GM23338 (cell line): ENCODE measurements around the gene ERBB4. TPM values are rescaled to one million over a fixed set of nuclear protein-coding genes. Genes with fewer than 3 reads are reported as not detected.

Source experiments
- ATAC-seq: fragments of 200-7000 bp; cut with Tn5 transposase; 3 replicates; pipeline ENCODE4 v1.9.1; 2020
- DNase-seq: peaks from one replicate; pipeline ENCODE4 v3.0.0-alpha.2; 2015; ENCODE audit warnings: low spot score
- H2AFZ ChIP-seq: fragments of 200-600 bp; sonication (generic); 2 replicates; pipeline ENCODE4 v1.8.0; 2016; ENCODE audit warnings: antibody characterized with exemption, mild to moderate bottlenecking, moderate library complexity
- H3F3A ChIP-seq: fragments of 200-600 bp; sonication (generic); replicated peaks from 2 replicates; pipeline ENCODE4 v1.8.0; 2017; ENCODE audit warnings: antibody characterized with exemption, mixed run types, low read depth
- H3K27ac ChIP-seq: fragments of 200-600 bp; sonication (generic); 2 replicates; pipeline ENCODE4 v1.6.1; 2016; ENCODE audit warnings: low read depth
- H3K27me3 ChIP-seq: fragments of 200-600 bp; sonication (generic); 2 replicates; pipeline ENCODE4 v1.8.0; 2016; ENCODE audit warnings: mild to moderate bottlenecking, mixed run types, moderate library complexity; ENCODE audit not compliant: insufficient read depth
- H3K36me3 ChIP-seq: fragments of 200-600 bp; sonication (generic); 2 replicates; pipeline ENCODE4 v1.8.0; 2016; ENCODE audit warnings: mild to moderate bottlenecking; ENCODE audit not compliant: insufficient read depth
- H3K4me1 ChIP-seq: fragments of 200-600 bp; sonication (generic); 2 replicates; pipeline ENCODE4 v1.8.0; 2016; ENCODE audit warnings: mild to moderate bottlenecking, moderate library complexity; ENCODE audit not compliant: insufficient read depth
- H3K4me2 ChIP-seq: fragments of 200-600 bp; sonication (generic); 2 replicates; pipeline ENCODE4 v1.7.1; 2017; ENCODE audit warnings: mixed run types
- H3K4me3 ChIP-seq: fragments of 200-600 bp; sonication (generic); 2 replicates; pipeline ENCODE4 v1.6.1; 2016; ENCODE audit warnings: mixed run types
- H3K79me2 ChIP-seq: fragments of 200-600 bp; sonication (generic); replicated peaks from 2 replicates; pipeline ENCODE4 v1.8.0; 2017; ENCODE audit warnings: mild to moderate bottlenecking; ENCODE audit not compliant: insufficient read depth
- H3K9me2 ChIP-seq: fragments of 200-600 bp; sonication (generic); 2 replicates; pipeline ENCODE4 v1.8.0; 2017; ENCODE audit not compliant: insufficient read depth
- H4K20me1 ChIP-seq: fragments of 200-600 bp; sonication (generic); replicated peaks from 2 replicates; pipeline ENCODE4 v1.8.0; 2017; ENCODE audit warnings: mild to moderate bottlenecking; ENCODE audit not compliant: insufficient read depth
- H3K27ac Mint-ChIP-seq: 2 replicates; pipeline ENCODE4 v1.8.0; 2020; ENCODE audit warnings: inconsistent platforms, mild to moderate bottlenecking, moderate library complexity, mixed read lengths
- H3K27me3 Mint-ChIP-seq: 3 replicates; pipeline ENCODE4 v1.8.0; 2022; ENCODE audit warnings: low read depth, mild to moderate bottlenecking, moderate library complexity, mixed read lengths, inconsistent platforms; ENCODE audit not compliant: insufficient read depth, poor library complexity
- H3K36me3 Mint-ChIP-seq: 3 replicates; pipeline ENCODE4 v1.8.0; 2021; ENCODE audit warnings: low read depth, mild to moderate bottlenecking, inconsistent platforms, moderate library complexity, mixed read lengths
- H3K4me1 Mint-ChIP-seq: 3 replicates; pipeline ENCODE4 v1.8.0; 2020; ENCODE audit warnings: mild to moderate bottlenecking, inconsistent platforms, mixed read lengths
- H3K4me3 Mint-ChIP-seq: 3 replicates; pipeline ENCODE4 v1.8.0; 2021; ENCODE audit warnings: moderate library complexity, mild to moderate bottlenecking, inconsistent platforms, mixed read lengths
- H3K9me3 Mint-ChIP-seq: 3 replicates; pipeline ENCODE4 v1.8.0; 2020; ENCODE audit warnings: moderate library complexity, mild to moderate bottlenecking, inconsistent platforms, mixed read lengths
- CTCF ChIP-seq, 2 experiments: fragments of 200-600 bp in 1 of 2; sonication (generic) in 1 of 2; conservative IDR thresholded peaks; 2 replicates each; pipeline versions ENCODE4 v1.5.1 to v1.6.1; 2016 to 2017; ENCODE audit warnings: antibody characterized with exemption in 2 of 2, low read depth in 2 of 2, mild to moderate bottlenecking in 2 of 2, moderate library complexity in 1 of 2
- ETS1 ChIP-seq: IDR thresholded peaks from 2 replicates; pipeline ENCODE4 v1.6.1; 2016; ENCODE audit warnings: antibody characterized with exemption
- EZH2 ChIP-seq: fragments of 200-600 bp; sonication (generic); IDR thresholded peaks from one replicate; pipeline ENCODE4 v1.8.0; 2017; ENCODE audit warnings: antibody characterized with exemption, mild to moderate bottlenecking, low read depth; ENCODE audit not compliant: unreplicated experiment
- NANOG ChIP-seq: IDR thresholded peaks from 2 replicates; pipeline ENCODE4 v1.6.1; 2016; ENCODE audit warnings: antibody characterized with exemption, borderline replicate concordance
- ZNF331 ChIP-seq: fragments of 250-450 bp; sonication (Bioruptor Pico); IDR thresholded peaks from 2 replicates; pipeline ENCODE4 v1.5.0; 2020; ENCODE audit warnings: low read depth, mild to moderate bottlenecking, moderate library complexity
- polyA plus RNA-seq: library from polyadenylated mRNA; unstranded; fragments of >200 nt; fragmentation: Nextera tagmentation; extraction: Ambion mirVana; gene quantifications from 2 replicates; pipeline ENCODE4 v1.2.1, GENCODE V29; 2016
- total RNA-seq: library from RNA; depleted of rRNA; stranded (reverse); fragments of >200 nt; shearing (Covaris generic); gene quantifications from 2 replicates; pipeline ENCODE4 v1.2.3, GENCODE V29; 2014
- TF ChIP-seq, protein P1 (sequence below): fragments of 250-450 bp; sonication (Bioruptor Pico); IDR thresholded peaks from 2 replicates; pipeline ENCODE4 v1.5.0; 2020; ENCODE audit warnings: mild to moderate bottlenecking, moderate library complexity

Gene ERBB4
- total and polyA plus RNA-seq, 2 experiments from 2014 or later, result 0.73 to 1.1 TPM

GRCh38 chr2:212548455-212548819 is 9.8 kb upstream of the ERBB4 start:
- Mint-ChIP-seq H3K36me3 (no peaks in the 10 kb centered on the region), H3K27ac (no peak overlapping the region), H3K4me3 (no peak overlapping the region), H3K9me3 (no peaks in the 10 kb centered on the region), H3K4me1 (peaks cover 10% of the 10 kb centered on the region; the same call in 2 of the 3 replicates), H3K27me3 (no peaks in the 10 kb centered on the region)
- Histone ChIP-seq H2AFZ (no peak overlapping the region), H3K36me3 (no peaks in the 10 kb centered on the region), H3K79me2 (no peaks in the 10 kb centered on the region), H3K9me2 (no peaks in the 10 kb centered on the region), H4K20me1 (no peaks in the 10 kb centered on the region), H3F3A (no peaks in the 10 kb centered on the region), H3K27me3 (no peaks in the 10 kb centered on the region), H3K4me2 (no peak overlapping the region), H3K4me3 (no peak overlapping the region), H3K27ac (no peak overlapping the region), H3K4me1 (no peaks in the 10 kb centered on the region)
- peak; percentile 29; the same call in 2 of the 3 replicates for ATAC-seq
- TF ChIP-seq NANOG (no peak), CTCF (conservative IDR thresholded peaks at IDR 0.05; ENCODE audit: low read depth in 2 of 2) (peak; percentile 63), ETS1 (no peak)
- peak; percentile 52 for DNase-seq

DNA sequence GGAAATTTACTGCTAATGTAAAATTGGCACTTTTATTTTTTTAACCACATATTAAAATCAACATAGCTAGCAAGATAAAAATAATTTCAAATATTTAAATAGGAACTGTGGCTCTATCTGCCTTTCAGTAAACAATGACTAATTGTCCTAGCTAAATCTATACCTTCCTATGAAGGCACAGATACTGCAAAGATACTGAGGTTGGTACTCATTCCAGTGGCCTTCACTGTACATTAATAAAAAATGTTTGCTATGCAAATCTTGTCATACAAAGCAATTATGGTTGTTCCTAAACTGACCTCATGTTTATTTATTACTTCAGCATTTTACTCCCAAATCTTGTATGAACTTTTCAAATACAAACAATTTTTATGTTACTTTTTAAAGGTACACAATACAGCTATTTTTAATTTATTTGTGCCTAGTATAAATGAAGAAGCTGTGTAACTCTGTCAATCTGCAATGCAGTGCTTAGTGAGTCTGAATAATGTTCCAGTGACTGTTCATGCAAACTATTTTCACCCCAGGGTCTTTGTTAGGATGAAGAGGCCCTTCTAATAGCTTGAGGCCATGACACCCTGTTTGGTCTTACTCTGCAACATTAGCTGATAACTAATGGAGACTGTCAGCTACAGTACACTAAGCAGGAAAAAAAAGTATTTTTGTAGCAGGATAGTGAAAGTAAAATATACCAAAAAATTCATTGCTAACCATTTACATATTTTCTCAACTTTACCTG is 9.3 kb upstream of the ERBB4 start:
- H3K4me2 ChIP-seq, result no peak overlapping the region
- no peak for DNase-seq
- H3K27me3 Mint-ChIP-seq, result no peaks in the 10 kb centered on the region
- no peaks in the 10 kb centered on the region for H3K4me1 ChIP-seq
- H3K4me1 Mint-ChIP-seq, result peaks cover 10% of the 10 kb centered on the region; the same call in 2 of the 3 replicates
- H3K27me3 ChIP-seq, result no peaks in the 10 kb centered on the region
- H3K9me2 ChIP-seq, result no peaks in the 10 kb centered on the region
- H3K4me3 Mint-ChIP-seq, result no peak overlapping the region
- no peak overlapping the region for H3K27ac ChIP-seq
- no peak overlapping the region for H3K27ac Mint-ChIP-seq
- no peaks in the 10 kb centered on the region for H3K79me2 ChIP-seq
- H3K9me3 Mint-ChIP-seq, result no peaks in the 10 kb centered on the region
- no peaks in the 10 kb centered on the region for H4K20me1 ChIP-seq
- H3K36me3 Mint-ChIP-seq, result no peaks in the 10 kb centered on the region
- H3K36me3 ChIP-seq, result no peaks in the 10 kb centered on the region
- no peak overlapping the region for H3K4me3 ChIP-seq
- no peaks in the 10 kb centered on the region for H3F3A ChIP-seq
- no peak for ATAC-seq
- TF ChIP-seq EZH2, result no peak
- no peak for TF ChIP-seq NANOG
- no peak for TF ChIP-seq ZNF331 (CRISPR knock-in tag)
- TF ChIP-seq, protein P1, sequence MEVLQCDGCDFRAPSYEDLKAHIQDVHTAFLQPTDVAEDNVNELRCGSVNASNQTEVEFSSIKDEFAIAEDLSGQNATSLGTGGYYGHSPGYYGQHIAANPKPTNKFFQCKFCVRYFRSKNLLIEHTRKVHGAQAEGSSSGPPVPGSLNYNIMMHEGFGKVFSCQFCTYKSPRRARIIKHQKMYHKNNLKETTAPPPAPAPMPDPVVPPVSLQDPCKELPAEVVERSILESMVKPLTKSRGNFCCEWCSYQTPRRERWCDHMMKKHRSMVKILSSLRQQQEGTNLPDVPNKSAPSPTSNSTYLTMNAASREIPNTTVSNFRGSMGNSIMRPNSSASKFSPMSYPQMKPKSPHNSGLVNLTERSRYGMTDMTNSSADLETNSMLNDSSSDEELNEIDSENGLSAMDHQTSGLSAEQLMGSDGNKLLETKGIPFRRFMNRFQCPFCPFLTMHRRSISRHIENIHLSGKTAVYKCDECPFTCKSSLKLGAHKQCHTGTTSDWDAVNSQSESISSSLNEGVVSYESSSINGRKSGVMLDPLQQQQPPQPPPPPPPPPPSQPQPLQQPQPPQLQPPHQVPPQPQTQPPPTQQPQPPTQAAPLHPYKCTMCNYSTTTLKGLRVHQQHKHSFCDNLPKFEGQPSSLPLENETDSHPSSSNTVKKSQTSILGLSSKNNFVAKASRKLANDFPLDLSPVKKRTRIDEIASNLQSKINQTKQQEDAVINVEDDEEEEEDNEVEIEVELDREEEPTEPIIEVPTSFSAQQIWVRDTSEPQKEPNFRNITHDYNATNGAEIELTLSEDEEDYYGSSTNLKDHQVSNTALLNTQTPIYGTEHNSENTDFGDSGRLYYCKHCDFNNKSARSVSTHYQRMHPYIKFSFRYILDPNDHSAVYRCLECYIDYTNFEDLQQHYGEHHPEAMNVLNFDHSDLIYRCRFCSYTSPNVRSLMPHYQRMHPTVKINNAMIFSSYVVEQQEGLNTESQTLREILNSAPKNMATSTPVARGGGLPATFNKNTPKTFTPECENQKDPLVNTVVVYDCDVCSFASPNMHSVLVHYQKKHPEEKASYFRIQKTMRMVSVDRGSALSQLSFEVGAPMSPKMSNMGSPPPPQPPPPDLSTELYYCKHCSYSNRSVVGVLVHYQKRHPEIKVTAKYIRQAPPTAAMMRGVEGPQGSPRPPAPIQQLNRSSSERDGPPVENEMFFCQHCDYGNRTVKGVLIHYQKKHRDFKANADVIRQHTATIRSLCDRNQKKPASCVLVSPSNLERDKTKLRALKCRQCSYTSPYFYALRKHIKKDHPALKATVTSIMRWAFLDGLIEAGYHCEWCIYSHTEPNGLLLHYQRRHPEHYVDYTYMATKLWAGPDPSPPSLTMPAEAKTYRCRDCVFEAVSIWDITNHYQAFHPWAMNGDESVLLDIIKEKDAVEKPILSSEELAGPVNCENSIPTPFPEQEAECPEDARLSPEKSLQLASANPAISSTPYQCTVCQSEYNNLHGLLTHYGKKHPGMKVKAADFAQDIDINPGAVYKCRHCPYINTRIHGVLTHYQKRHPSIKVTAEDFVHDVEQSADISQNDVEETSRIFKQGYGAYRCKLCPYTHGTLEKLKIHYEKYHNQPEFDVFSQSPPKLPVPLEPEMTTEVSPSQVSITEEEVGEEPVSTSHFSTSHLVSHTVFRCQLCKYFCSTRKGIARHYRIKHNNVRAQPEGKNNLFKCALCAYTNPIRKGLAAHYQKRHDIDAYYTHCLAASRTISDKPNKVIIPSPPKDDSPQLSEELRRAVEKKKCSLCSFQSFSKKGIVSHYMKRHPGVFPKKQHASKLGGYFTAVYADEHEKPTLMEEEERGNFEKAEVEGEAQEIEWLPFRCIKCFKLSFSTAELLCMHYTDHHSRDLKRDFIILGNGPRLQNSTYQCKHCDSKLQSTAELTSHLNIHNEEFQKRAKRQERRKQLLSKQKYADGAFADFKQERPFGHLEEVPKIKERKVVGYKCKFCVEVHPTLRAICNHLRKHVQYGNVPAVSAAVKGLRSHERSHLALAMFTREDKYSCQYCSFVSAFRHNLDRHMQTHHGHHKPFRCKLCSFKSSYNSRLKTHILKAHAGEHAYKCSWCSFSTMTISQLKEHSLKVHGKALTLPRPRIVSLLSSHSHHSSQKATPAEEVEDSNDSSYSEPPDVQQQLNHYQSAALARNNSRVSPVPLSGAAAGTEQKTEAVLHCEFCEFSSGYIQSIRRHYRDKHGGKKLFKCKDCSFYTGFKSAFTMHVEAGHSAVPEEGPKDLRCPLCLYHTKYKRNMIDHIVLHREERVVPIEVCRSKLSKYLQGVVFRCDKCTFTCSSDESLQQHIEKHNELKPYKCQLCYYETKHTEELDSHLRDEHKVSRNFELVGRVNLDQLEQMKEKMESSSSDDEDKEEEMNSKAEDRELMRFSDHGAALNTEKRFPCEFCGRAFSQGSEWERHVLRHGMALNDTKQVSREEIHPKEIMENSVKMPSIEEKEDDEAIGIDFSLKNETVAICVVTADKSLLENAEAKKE (CRISPR knock-in tag), result no peak
- H2AFZ ChIP-seq, result no peak overlapping the region
